HEK293 (cell line): Measurements from ENCODE around the gene DOK5.
A peak's percentile ranks its signal among the peaks of the same experiment; 100 is the strongest.

ENCODE experiments used
- CTCF ChIA-PET: fragments of 350-600 bp; formaldehyde crosslinking; extraction: SDS; loops from one replicate; lab custom pipeline; 2021; ENCODE audit warnings: antibody characterized with exemption; lab: Yijun Ruan, JAX
- POLR2A ChIA-PET: fragments of 300-600 bp; formaldehyde crosslinking; extraction: SDS; loops from one replicate; lab custom pipeline; 2020; ENCODE audit warnings: antibody characterized with exemption, inconsistent platforms; lab: Yijun Ruan, JAX
- H3K27ac ChIP-seq: fragments of 200-500 bp; sonication (Bioruptor generic); 2 replicates; pipeline ENCODE4 v1.5.1; 2014; ENCODE audit warnings: low read depth, low read length, control low read depth, inconsistent platforms; ENCODE audit errors: extremely low read depth
- H3K36me3 ChIP-seq, 2 experiments: fragments of 200-500 bp in 1 of 2; sonication (Bioruptor generic) in 1 of 2; 1 replicate in 1 of 2; 2 replicates in 1 of 2; pipeline ENCODE4 v1.5.1; 2014 to 2017; ENCODE audit warnings: inconsistent platforms in 2 of 2, low read length in 2 of 2; ENCODE audit not compliant: control insufficient read depth in 2 of 2, insufficient read depth in 1 of 2
- H3K4me1 ChIP-seq: fragments of 200-500 bp; sonication (Bioruptor generic); 2 replicates; pipeline ENCODE4 v1.5.1; 2014; ENCODE audit warnings: mild to moderate bottlenecking, low read length, inconsistent platforms; ENCODE audit not compliant: control insufficient read depth, insufficient read depth
- H3K4me3 ChIP-seq: 2 replicates; pipeline ENCODE4 v1.5.1; 2011; ENCODE audit warnings: low read depth, mild to moderate bottlenecking, control low read depth, low read length, moderate library complexity
- H3K9me3 ChIP-seq: fragments of 200-500 bp; sonication (Bioruptor generic); 2 replicates; pipeline ENCODE4 v1.5.1; 2014; ENCODE audit warnings: low read depth, low read length, inconsistent platforms; ENCODE audit not compliant: control insufficient read depth, insufficient read depth
- EGR2 ChIP-seq: fragments of 450-650 bp; formaldehyde crosslinking; IDR thresholded peaks from 2 replicates; pipeline ENCODE4 v1.5.1; 2016; ENCODE audit warnings: low read depth, missing biosample characterization, missing genetic modification characterization
- PRDM2 ChIP-seq: fragments of 450-650 bp; formaldehyde crosslinking; IDR thresholded peaks from 2 replicates; pipeline ENCODE4 v1.5.1; 2016; ENCODE audit warnings: missing biosample characterization, missing genetic modification characterization, borderline replicate concordance
- SP3 ChIP-seq: fragments of 450-650 bp; formaldehyde crosslinking; IDR thresholded peaks from 2 replicates; pipeline ENCODE4 v1.5.1; 2016; ENCODE audit warnings: missing biosample characterization, missing genetic modification characterization
- TCF7L2 ChIP-seq: IDR thresholded peaks from 2 replicates; pipeline ENCODE4 v1.6.1; 2011; ENCODE audit warnings: low read depth, mild to moderate bottlenecking, inconsistent platforms, low read length, moderate library complexity, borderline replicate concordance
- ZBTB17 ChIP-seq: fragments of 450-650 bp; formaldehyde crosslinking; IDR thresholded peaks from 2 replicates; pipeline ENCODE4 v1.5.1; 2016; ENCODE audit warnings: missing biosample characterization, missing genetic modification characterization
- ZBTB26 ChIP-seq: fragments of 450-650 bp; formaldehyde crosslinking; optimal IDR thresholded peaks from 2 replicates; pipeline ENCODE3; 2016; ENCODE audit warnings: missing biosample characterization, mild to moderate bottlenecking, missing genetic modification characterization
- ZFHX2 ChIP-seq: fragments of 450-650 bp; formaldehyde crosslinking; conservative IDR thresholded peaks from 2 replicates; pipeline ENCODE4 v1.5.1; 2016; ENCODE audit warnings: missing biosample characterization, missing genetic modification characterization
- ZNF112 ChIP-seq: fragments of 450-650 bp; formaldehyde crosslinking; IDR thresholded peaks from 2 replicates; pipeline ENCODE4 v1.5.0; 2017; ENCODE audit warnings: missing biosample characterization, missing genetic modification characterization
- ZNF280C ChIP-seq: fragments of 450-650 bp; formaldehyde crosslinking; IDR thresholded peaks from 2 replicates; pipeline ENCODE4 v1.5.1; 2016; ENCODE audit warnings: missing biosample characterization, missing genetic modification characterization
- ZNF398 ChIP-seq: fragments of 450-650 bp; formaldehyde crosslinking; IDR thresholded peaks from 2 replicates; pipeline ENCODE4 v1.5.1; 2017; ENCODE audit warnings: missing biosample characterization, missing genetic modification characterization
- ZSCAN5A ChIP-seq: fragments of 450-650 bp; formaldehyde crosslinking; IDR thresholded peaks from 2 replicates; pipeline ENCODE4 v1.5.1; 2016; ENCODE audit warnings: missing biosample characterization, missing genetic modification characterization

DOK5 gene

GRCh38 chr20:54475334-54476168 is at the start of gene DOK5:
TSS of gene DOK5 (plus strand) at chr20:54475593. CDS start at chr20:54475947, 354 bp downstream.
- Histone ChIP-seq H3K9me3 (no peaks in the 10 kb centered on the region), H3K4me3 (peak within 1 kb of the TSS; percentile 51), H3K27ac (no peak within 1 kb of the TSS), H3K36me3 (no peaks in the 10 kb centered on the region)
- CTCF ChIA-PET, result interaction anchor here (0.6 kb wide), 1 partner anchor 1511 kb away, joined by 3 read pairs; no protein-coding TSS in a partner anchor
- TF ChIP-seq ZNF398 (tag by site-specific recombination) (peak; percentile 66), SP3 (tag by site-specific recombination) (peak; percentile 86), TCF7L2 (no peak), PRDM2 (no peak), ZBTB26 (peak; percentile 51), ZBTB17 (peak; percentile 71), ZSCAN5A (tag by site-specific recombination) (no peak), ZFHX2 (tag by site-specific recombination) (peak; percentile 81), ZNF112 (no peak), EGR2 (tag by site-specific recombination) (peak; percentile 52; the same call in 1 of the 2 replicates), ZNF280C (tag by site-specific recombination) (no peak)
- TF ChIP-seq, all 188 proteins: peak for 6
- POLR2A ChIA-PET, result no interaction called here
- no peaks in the 10 kb centered on the region for H3K4me1 ChIP-seq
